NCI-H524 treated with DMSO at 0.1 percent for 48 hours (cell line): Measurements from ENCODE around the gene TTN.
"Not testable (repeated sequence)": the region's sequence is repeated elsewhere in the genome, so short reads cannot be mapped to it uniquely, and the experiment has no call there.

Source experiments
- DNase-seq: peaks from one replicate; lab custom pipeline; 2025; lab: John Stamatoyannopoulos, UW

Gene TTN

DNA sequence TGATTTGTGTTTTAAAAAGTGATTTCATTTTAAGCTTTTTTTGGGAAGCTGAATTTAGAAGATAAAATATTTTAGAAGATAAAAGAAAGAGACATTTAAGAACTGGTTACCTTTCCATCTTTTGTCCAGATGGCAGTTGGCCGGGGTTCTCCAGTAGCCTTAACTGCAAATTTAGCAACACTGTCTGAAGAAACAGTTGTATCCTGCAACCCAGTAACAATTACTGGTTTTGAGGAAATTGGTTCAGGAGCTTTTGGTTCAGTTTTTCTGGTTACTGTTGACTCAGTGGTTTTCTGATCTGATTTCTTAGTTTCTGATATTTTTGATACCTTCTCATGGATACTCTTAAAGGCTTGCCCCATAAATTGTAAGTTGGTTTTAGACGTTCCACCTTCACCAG, 277.1 kb downstream of the TTN start:
- DNase-seq: no peak

DNA sequence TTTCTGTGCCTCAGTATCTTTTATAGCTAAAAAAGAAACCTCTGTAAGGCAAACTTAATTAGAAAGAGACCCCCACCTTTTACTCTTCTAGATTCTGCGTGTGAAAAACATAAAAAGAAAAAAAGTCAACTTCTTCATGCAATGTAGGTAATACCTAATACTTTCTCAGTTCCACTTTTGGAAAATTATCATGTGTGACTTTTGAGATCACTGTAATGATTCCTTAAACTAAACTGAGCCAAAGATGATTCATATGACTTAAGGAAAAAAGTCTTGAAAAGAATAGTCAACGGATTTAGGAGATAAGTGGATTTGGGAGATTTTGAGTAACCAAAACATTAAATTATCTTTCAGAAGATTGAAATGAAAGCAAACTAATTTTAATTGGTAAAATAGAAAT, 278.0 kb downstream of the TTN start:
- DNase-seq: no peak

DNA sequence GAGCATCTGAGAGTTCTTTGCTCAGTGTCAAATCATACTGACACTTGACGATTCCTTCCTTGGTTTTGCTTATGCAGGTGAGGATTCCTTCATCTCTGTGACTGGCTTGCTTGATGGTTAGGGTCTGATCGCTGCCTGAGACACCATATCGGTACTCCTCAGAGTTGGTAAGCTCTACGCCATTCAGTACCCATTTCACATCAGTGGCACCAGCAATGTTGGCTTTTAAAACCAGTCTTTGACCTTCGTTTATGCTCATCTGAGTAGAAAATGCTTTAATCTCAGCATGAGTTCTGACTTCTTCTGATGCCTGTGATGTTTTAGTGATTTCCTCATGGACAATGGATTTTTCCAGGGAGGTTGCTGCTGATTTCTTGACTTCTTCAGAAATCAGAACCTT, 278.6 kb downstream of the TTN start:
- no peak for DNase-seq

DNA sequence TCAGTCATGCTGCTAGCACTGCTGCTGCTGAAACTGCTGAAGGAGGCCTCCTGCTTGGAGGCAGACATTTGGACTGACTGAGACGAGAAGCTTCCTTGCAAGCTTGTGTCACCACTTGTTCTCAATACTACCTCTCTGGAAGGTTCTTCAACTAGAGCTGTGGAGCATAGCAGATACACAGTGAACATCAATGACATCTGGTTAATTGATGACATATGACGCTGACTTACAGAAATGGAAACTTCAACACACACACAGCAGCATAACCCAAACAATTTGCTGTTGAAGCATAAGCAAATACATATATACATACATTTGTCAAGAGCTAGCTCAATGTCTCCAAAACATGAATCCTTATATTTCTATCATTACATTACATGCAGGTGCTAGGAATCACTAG, 279.6 kb downstream of the TTN start:
- DNase-seq: no peak

DNA sequence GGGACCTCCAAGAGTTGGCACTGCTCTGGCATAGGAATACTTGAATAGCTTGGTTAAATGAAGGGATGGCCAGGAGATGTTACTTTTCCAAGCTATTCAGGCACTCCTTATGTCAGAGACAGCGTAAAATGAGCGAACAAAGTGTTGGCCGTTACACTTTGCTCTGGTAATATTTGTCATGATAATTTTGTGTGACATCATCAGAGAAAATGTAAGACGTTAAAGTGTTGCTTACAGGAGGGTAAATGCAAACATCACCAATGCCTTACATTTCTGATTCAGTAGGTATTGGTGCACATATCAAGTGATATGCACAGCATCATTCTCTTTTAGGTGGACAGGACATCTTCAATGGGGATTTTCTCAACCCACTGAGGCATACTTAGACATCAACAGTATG, 281.0 kb downstream of the TTN start:
- DNase-seq: no peak

DNA sequence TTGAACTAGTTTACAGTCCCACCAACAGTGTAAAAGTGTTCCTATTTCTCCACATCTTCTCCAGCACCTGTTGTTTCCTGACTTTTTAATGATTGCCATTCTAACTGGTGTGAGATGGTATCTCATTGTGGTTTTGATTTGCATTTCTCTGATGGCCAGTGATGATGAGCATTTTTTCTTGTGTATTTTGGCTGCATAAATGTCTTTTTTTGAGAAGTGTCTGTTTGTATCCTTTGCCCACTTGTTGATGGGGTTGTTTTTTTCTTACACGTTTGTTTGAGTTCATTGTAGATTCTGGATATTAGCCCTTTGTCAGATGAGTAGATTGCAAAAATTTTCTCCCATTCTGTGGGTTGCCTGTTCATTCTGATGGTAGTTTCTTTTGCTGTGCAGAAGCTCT, 281.8 kb downstream of the TTN start:
- not testable (repeated sequence) for DNase-seq

DNA sequence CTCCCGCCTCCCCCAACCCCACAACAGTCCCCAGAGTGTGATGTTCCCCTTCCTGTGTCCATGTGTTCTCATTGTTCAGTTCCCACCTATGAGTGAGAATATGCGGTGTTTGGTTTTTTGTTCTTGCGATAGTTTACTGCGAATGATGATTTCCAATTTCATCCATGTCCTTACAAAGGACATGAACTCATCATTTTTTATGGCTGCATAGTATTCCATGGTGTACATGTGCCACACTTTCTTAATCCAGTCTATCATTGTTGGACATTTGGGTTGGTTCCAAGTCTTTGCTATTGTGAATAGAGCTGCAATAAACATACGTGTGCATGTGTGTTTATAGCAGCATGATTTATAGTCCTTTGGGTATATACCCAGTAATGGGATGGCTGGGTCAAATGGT, 282.2 kb downstream of the TTN start:
- not testable (repeated sequence) for DNase-seq

DNA sequence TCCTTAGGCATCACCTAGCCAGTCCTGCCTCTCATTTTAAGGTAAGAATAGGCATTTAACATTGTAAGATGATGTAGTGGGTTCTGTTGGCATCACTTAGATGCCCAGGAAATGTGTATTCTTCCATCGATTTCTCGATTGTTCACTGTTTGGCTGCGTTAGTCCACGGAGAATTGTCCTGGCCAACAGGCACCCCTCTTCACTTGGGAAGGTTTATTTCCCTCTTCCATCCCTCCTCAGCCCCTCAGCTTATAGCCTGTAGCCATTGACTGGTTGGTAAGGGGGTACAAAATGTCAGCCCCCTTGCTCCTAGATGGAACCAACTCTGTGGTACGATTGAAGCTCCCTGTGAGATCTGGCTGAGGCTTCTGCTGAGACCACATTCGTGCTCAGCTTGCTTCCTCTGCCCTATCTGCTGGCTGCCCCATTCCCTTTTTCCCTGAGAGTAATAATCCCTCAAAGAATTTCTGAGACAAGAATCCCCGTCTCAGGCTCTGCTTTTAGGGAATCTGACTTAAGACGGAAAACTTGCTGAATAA, 283.6 kb downstream of the TTN start:
- DNase-seq: no peak

DNA sequence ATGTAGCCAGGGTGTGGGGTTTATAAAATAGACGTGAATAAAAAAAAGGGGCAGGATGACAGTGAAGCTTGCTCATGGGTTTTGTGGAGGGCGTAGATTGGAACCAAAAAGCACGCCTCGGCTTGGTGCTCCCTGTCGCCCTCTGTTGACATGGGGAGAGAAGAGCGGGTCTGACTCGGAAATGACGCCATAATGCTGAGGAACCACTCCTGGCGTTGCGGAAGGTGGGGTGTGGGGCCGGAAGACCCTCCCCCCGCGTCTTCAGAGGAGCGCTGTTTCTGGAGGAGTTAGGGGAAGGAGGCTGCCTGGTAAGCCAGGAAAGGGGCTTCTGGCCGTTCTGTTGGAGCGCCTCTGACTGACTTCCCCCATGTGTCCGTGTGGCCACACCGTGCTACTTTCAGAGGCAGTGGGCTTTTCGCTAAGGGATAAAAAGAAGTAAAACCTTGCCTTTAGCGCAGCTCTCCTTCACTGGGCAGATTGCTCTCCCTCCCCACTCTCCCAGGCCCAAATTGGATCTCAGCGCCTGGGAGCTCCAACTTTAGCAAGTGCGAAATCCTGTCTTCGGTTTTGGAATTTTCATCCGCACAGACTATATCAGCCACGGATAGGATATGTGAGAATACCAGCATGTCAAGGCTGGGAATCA, 284.1 kb downstream of the TTN start:
- peak; percentile 20 for DNase-seq

DNA sequence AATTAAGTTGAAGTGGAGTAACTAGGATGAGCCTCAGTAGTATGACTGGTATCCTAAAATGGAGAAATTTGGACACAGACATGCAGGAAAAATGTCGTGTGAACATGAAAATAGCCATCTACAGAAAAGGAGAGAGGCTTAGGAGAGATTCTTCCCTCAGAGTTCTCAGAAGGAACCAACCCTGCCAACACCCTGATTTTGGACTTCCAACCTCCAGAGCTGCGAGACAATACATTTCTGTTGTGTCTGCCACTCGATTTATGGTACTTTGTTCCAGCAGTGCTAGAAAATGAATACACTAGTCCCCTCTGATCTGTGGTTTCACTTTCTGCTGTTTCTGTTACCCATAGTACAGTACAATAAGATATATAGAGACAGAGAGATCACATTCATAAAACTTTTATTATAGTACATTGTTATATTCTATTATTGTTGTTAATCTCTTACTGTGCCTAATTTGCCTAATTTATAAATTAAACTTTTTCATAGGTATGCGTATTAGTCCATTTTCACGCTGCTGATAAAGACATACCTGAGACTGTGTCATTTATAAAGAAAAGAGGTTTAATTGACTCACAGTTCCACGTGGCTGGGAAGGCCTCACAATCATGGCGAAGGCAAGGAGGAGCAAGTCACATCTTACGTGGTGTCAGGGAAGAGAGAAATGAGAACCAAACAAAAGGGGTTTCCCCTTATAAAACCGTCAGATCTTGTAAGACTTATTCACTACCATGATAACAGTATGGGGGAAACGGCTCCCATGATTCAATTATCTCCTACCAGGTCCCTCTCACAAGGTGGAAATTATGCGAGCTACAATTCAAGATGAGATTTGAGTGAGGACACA, 285.7 kb downstream of the TTN start:
- DNase-seq: no peak

DNA sequence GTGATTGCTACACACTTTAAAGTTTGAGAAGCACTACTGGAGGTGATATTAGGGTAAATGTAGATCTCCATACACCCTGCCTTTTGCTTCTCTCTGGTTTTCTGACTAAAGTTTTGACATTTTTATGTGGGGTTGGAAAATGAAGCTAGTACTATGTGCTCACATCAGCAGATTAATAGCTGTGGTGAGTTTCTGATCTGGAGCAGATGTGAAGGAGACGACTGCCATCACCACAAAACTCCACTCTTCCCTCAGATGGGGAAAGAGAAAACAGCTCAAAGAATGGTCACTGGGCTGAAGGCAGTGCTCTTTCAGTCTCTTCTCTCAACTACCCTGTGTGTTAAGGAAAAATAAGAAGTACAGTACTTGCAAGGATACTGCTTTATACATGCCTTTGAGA, 289.7 kb downstream of the TTN start:
- no peak for DNase-seq

DNA sequence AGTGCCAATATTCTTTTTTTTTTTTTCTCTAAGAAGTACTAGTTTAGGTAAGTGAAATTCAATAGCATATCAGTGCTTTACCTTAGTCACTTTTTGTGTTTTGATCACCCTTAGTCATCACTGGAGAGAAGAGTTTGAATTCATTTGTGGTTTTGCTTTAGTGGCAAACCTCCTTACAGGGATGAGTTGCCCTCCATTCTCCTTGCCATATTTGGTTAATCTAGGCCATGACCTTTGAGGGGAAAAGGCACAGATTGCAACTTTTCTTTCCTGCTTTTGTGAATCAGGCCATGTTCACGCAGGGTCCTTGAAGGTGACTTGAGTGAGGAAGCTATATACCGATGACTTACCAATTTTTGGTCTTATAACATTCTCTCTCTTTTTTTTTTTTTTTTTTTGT, 292.6 kb downstream of the TTN start:
- no peak for DNase-seq

DNA sequence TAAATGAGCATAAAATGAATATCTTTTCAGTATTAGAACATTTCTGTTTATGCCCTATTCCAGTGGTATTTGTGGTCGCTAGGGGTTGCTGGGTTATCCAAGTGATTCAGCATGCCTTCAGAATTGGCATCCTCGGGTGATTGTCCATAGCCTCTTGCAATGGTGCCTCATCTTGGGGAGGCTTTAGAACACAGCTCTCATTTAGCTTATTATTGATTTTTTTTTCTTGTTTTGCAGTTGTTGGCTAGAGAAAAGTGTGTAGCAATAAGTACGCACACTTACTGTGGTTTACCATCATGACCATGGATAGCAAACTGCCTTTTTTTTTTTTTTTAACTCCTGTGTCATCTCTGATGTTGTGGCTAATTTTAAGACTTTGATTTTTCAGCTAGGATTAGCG, 293.3 kb downstream of the TTN start:
- DNase-seq: no peak

DNA sequence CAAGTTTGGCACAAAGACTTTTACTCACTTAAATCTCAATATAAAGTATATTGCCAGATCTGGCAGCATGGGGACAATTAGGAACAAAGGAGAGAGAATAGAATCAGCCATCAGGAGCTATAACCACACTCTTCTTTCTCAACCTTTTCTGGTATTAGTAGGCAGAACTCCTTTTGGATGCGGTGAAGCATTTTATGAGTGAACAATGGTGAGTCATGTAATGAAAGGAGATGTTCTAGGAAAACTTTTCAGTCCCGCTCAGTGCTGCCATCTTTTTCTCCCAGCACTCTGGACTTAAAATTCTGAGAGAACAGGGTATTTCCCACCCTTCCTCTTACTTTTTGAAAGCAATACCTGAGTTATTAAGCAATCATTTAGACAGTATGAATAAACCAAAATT, 294.7 kb downstream of the TTN start:
- no peak for DNase-seq

DNA sequence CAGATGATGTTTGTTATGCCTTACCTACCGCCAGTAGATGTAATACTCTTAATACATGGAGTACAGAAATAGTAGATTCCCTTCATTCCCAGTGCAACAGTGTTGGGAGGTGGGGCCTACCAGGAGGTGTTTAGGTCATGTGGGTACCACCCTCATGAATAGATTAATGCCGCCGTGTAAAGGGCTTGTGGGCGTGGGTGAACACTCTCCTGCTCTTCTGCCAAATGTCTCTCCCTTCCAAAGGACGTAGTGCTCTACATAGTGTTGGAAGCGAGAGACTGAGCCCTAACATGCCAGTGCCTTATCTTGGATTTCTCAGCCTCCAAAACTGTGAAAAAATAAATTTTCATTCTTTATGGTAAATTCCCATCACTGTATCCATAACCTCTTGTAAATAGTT, 296.8 kb downstream of the TTN start:
- DNase-seq: no peak

DNA sequence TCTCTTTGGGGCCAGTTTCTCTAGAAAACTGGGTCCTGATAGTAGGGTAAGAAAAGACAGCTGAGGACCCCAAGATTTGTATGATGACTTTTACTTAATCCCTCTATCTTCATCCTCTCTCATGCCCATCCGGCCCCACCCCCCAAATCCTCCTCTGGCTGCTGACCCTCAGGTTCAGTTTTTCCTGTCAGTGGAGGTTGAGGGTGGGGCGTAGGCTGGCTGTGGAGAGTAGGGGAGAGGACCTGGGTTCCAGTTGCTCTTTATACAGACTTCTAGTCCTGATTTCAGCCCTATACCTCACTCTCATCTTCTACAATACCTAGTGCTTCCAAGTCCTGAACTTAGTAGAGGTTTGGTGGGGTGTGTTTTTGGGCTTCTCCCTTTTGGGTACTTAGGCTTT, 298.6 kb downstream of the TTN start:
- no peak for DNase-seq

DNA sequence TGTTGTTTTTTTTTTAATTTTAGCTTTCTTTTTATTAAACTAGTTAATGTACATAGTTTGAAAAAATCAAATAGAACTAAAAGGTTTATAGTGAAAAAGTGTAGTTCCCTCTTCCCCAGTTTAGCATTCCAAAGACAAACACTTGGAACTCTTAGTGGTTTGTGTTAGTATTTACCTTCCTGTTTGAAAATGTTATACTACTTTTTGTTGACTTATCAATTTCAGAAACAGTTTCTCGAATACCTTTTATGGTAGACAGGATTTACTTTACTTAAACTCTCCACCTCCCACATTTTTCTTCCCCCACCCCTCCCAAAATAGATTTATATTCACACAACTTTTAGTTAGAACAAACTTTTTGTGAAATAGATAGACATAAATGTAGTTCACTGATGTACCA, 300.3 kb downstream of the TTN start:
- no peak for DNase-seq

DNA sequence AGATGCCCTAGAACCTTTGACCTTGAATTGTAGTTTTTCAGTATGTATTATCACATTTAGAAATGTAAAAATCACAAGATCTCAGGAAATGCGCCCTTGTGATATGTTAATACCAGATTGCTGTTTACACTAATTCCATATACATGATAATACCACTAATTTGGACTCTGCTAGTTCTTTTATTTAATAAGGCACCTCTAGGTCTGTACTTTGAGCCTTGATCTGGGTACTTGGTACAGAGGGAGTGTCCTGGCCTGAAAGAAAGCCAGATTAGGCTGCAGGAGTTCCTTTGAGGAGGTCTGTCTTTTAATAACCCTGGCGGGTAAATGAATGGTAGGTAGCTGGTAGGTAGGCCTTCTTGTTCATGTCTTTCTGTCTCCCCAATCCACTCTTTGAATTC, 300.7 kb downstream of the TTN start:
- no peak for DNase-seq

DNA sequence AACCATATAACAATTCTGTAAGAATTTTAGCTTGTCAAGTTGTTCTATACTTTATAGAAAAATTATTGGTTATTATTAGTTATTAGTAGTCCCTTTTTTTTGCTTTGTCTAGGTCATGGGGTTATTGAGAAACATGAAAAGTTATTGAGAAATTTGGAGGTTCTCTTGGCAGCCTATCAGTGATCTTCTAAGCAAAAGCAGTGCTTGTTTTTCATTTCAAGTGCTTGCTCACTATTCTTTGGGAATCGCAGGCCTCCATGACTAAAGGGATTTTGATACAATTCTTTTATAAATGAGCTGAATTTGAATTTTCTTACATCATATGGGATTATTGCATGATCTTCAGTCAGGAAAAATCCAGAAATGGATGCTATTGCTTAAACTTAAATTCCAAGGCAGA, 301.1 kb downstream of the TTN start:
- DNase-seq: no peak

DNA sequence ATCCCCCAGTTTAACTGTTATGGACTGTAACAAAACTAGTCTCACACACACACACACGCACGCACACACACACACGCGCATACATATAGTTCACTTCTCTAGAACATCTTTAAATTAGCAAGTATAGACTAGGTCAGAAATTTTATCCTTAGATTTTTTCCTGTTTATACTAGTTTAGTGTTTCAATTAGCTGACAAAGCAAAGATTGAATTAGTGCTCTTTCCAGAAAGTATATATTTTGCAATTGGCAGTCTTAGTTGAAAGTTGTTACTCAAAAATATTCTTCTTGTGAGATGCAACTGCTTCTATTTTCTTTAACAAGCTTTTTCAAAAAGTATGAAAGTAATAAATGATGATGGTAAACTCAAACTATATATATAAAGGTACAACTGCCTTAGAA, 304.5 kb downstream of the TTN start:
- no peak for DNase-seq

DNA sequence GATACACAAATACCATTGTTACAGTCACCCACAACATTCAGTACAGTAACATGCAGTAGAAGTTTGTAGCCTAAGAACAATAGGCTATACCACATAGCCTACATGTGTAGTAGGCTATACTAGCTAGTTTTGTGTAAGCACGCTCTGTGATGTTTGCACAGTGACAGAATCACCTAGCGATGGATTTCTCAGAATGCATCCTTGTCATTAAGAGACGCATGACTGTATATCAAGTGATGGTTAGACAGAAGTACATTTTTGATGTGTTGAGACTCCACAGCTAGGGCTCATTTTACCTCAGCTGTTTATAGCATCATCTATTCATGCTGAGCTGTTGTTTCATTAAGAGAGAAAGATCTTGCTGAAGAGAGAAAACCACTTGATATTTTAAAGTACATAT, 307.6 kb downstream of the TTN start:
- no peak for DNase-seq

DNA sequence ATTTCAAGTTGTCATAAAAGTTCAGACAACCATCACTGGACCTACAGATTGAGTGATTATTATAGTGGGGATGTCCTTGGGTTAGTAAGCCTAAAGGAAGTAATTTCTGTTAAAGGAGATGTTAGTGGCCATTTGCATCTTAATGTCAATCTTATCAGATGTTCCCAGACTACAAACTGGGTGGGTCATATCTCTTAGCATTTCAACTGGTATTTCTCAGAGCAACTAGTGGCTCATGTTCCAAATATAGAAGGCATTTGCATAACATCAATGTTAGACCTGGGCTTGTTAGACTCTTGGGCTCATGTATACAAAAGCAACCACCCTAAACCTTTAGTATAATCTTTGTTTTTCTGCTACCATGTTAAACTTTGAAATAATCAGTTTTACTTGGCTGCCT, 309.1 kb downstream of the TTN start:
- no peak for DNase-seq

DNA sequence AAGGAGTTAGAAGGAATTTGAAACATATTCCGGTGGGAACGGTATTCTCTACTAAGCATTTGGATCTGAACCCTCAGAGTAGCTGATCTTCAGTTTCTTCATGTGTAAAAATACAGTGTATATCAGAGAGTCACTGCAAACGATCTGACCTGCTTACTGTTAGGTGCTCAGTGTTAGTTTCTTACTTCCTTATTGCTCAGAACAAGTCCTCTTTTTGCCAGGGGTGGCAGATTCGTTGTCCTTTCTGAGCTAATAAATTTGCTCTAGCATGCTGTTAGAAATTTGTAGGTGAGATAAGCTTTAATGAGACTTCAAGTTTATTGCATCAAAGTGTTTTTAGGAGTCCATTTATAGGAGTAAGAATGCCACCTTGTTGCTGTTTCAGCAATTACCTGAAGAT, 311.2 kb downstream of the TTN start:
- no peak for DNase-seq

DNA sequence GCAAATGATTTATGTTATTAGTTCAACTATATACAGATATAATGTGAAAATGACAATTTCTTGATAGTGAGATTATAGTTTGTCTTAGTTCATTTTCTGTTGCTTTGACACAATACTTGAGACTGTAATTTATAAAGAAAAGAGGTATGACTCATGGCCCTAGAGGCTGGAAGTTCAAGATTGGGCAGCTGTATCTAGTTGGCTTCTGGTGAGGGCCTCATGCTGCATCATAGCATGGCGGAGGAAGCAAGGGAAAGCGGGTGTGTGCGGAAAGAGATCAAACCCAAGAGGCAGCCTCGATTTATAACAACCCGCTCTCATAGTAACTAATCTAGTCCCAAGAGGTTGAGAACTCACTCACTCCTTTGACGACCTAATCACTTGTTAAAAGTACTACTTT, 315.6 kb downstream of the TTN start:
- DNase-seq: no peak
